Choroid plexus epithelial cell (primary cell): ENCODE results near the gene ERBB3.
A peak's percentile ranks its signal among the peaks of the same experiment; 100 is the strongest.

Source experiments
- DNase-seq: peaks from one replicate; pipeline ENCODE4 v3.0.0-alpha.2; 2010; ENCODE audit warnings: low read depth
- H3K4me3 ChIP-seq: 2 replicates; pipeline ENCODE4 v1.5.1; 2011; ENCODE audit warnings: low read depth, mild to moderate bottlenecking, control low read depth, low read length, moderate library complexity
- CTCF ChIP-seq: conservative IDR thresholded peaks from 2 replicates; pipeline ENCODE4 v1.5.1; 2011; ENCODE audit warnings: low read depth, mild to moderate bottlenecking, control low read depth, inconsistent platforms, low read length, moderate library complexity

ERBB3 gene

GRCh38 chr12:56118688-56119357 lies 38.9 kb downstream of the ERBB3 start:
- H3K4me3 ChIP-seq: peak overlapping the region; percentile 80
- no peak for TF ChIP-seq CTCF
- no peak for DNase-seq

GRCh38 chr12:56119361-56119796 lies 39.4 kb downstream of the ERBB3 start:
- H3K4me3 ChIP-seq: no peak overlapping the region
- TF ChIP-seq CTCF: peak; percentile 85
- peak; percentile 98 for DNase-seq

GRCh38 chr12:56120158-56120846 lies 40.3 kb downstream of the ERBB3 start:
- H3K4me3 ChIP-seq: no peak overlapping the region
- peak; percentile 16 for DNase-seq
- TF ChIP-seq CTCF: no peak

- TF ChIP-seq CTCF: no peak
- DNase-seq: no peak
- H3K4me3 ChIP-seq: no peak overlapping the region
These were observed 41.4 kb downstream of the ERBB3 start for GRCh38 chr12:56121204-56121870.

GRCh38 chr12:56122637-56123036 lies 42.7 kb downstream of the ERBB3 start:
- no peak overlapping the region for H3K4me3 ChIP-seq
- no peak for DNase-seq
- no peak for TF ChIP-seq CTCF

GRCh38 chr12:56124133-56124532 lies 44.2 kb downstream of the ERBB3 start:
- no peak for DNase-seq
- no peak overlapping the region for H3K4me3 ChIP-seq
- TF ChIP-seq CTCF: no peak
